HepG2 (cell line): ENCODE data around the gene GPR32. TPM values are rescaled to one million over a fixed set of nuclear protein-coding genes. Genes with fewer than 3 reads are reported as not detected.

ENCODE experiments used
- BORCS8-MEF2B ChIP-seq: sonication (generic); formaldehyde crosslinking; IDR thresholded peaks from 2 replicates; pipeline ENCODE4 v1.8.0; 2022; ENCODE audit warnings: mild to moderate bottlenecking, missing genetic modification reagents
- FOXO4 ChIP-seq: sonication (generic); formaldehyde crosslinking; conservative IDR thresholded peaks from 2 replicates; pipeline ENCODE4 v1.8.1; 2023; ENCODE audit warnings: missing genetic modification reagents
- GATA4 ChIP-seq: sonication (generic); IDR thresholded peaks from 2 replicates; pipeline ENCODE4 v1.6.1; 2016; ENCODE audit warnings: antibody characterized with exemption, low read depth, borderline replicate concordance
- HMGXB4 ChIP-seq, 2 experiments: sonication (generic) in 1 of 2; formaldehyde crosslinking in 1 of 2; IDR thresholded peaks; 2 replicates each; pipeline versions ENCODE4 v1.4.0 to v1.6.1; 2018 to 2020; ENCODE audit warnings: missing genetic modification reagents in 2 of 2, borderline replicate concordance in 1 of 2, low read depth in 1 of 2, mild to moderate bottlenecking in 1 of 2, missing biosample characterization in 1 of 2
- HNRNPLL ChIP-seq: fragments of 200-400 bp; formaldehyde crosslinking; IDR thresholded peaks from 2 replicates; pipeline ENCODE4 v1.6.1; 2017; ENCODE audit warnings: mild to moderate bottlenecking, low read depth, low read length; ENCODE audit not compliant: poor library complexity, severe bottlenecking
- HOXA5 ChIP-seq: sonication (generic); formaldehyde crosslinking; IDR thresholded peaks from 2 replicates; pipeline ENCODE4 v1.4.0; 2020; ENCODE audit warnings: missing genetic modification reagents
- HOXA9 ChIP-seq: sonication (generic); formaldehyde crosslinking; IDR thresholded peaks from 2 replicates; pipeline ENCODE4 v1.8.1; 2022; ENCODE audit warnings: missing genetic modification reagents, mild to moderate bottlenecking, moderate library complexity, borderline replicate concordance
- NRL ChIP-seq: sonication (generic); formaldehyde crosslinking; IDR thresholded peaks from 2 replicates; pipeline ENCODE4 v1.5.0; 2020; ENCODE audit warnings: missing genetic modification reagents, mild to moderate bottlenecking, moderate library complexity, borderline replicate concordance
- PAF1 ChIP-seq: IDR thresholded peaks from 2 replicates; pipeline ENCODE4 v1.6.1; 2016; ENCODE audit warnings: missing genetic modification reagents, missing compliant biosample characterization
- PAX8 ChIP-seq: sonication (generic); formaldehyde crosslinking; IDR thresholded peaks from 2 replicates; pipeline ENCODE4 v1.8.0; 2022; ENCODE audit warnings: mild to moderate bottlenecking, missing genetic modification reagents, borderline replicate concordance
- POGK ChIP-seq: sonication (generic); formaldehyde crosslinking; conservative IDR thresholded peaks from 2 replicates; pipeline ENCODE4 v1.8.0; 2022; ENCODE audit warnings: mild to moderate bottlenecking, moderate library complexity, missing genetic modification reagents
- POLR2A ChIP-seq, 2 experiments: IDR thresholded peaks; 2 replicates each; pipeline ENCODE4 v1.6.1; 2011; ENCODE audit warnings: low read depth in 2 of 2, low read length in 2 of 2, mild to moderate bottlenecking in 1 of 2, moderate library complexity in 1 of 2; ENCODE audit not compliant: insufficient read depth in 1 of 2
- POLR2G ChIP-seq: fragments of 200-400 bp; formaldehyde crosslinking; IDR thresholded peaks from 2 replicates; pipeline ENCODE4 v1.6.1; 2018; ENCODE audit warnings: mild to moderate bottlenecking, low read depth, low read length, moderate library complexity
- PRMT3 ChIP-seq: sonication (generic); formaldehyde crosslinking; IDR thresholded peaks from 2 replicates; pipeline ENCODE4 v1.8.1; 2022; ENCODE audit warnings: low read depth, mild to moderate bottlenecking, moderate library complexity, missing genetic modification reagents, borderline replicate concordance
- SOX5 ChIP-seq: IDR thresholded peaks from 2 replicates; pipeline ENCODE4 v1.6.1; 2016; ENCODE audit warnings: borderline replicate concordance
- TAF15 ChIP-seq: fragments of 200-400 bp; formaldehyde crosslinking; IDR thresholded peaks from one replicate; pipeline ENCODE4 v1.6.1; 2018; ENCODE audit warnings: mild to moderate bottlenecking, low read depth, low read length; ENCODE audit not compliant: poor library complexity, severe bottlenecking
- XRCC5 ChIP-seq: fragments of 200-400 bp; formaldehyde crosslinking; optimal IDR thresholded peaks from 2 replicates; pipeline ENCODE3; 2017; ENCODE audit warnings: mild to moderate bottlenecking, low read length
- YY1 ChIP-seq: IDR thresholded peaks from 2 replicates; pipeline ENCODE4 v1.6.1; 2011; ENCODE audit warnings: low read length, low read depth, moderate library complexity, mild to moderate bottlenecking; ENCODE audit not compliant: insufficient read depth, insufficient replicate concordance
- ZC3H4 ChIP-seq: sonication (generic); formaldehyde crosslinking; IDR thresholded peaks from 2 replicates; pipeline ENCODE4 v1.4.0; 2020; ENCODE audit warnings: missing genetic modification reagents, borderline replicate concordance
- ZIK1 ChIP-seq: sonication (generic); formaldehyde crosslinking; IDR thresholded peaks from 2 replicates; pipeline ENCODE4 v1.5.0; 2020; ENCODE audit warnings: mild to moderate bottlenecking, low read depth, missing genetic modification reagents, borderline replicate concordance
- polyA plus RNA-seq, 8 experiments: library from polyadenylated mRNA; depleted of rRNA in 3 of 8; stranded (reverse) in 7 of 8; unstranded in 1 of 8; fragments of >200 nt; fragmentation: Illumina TruSeq in 4 of 8; extraction: Trizol in 4 of 8; gene quantifications; 2 replicates each; pipeline versions ENCODE4 v1.2.1 to v1.2.3, GENCODE V29; 2011 to 2016; ENCODE audit warnings: low read depth in 4 of 8, missing spikeins in 1 of 8, mixed read lengths in 1 of 8; ENCODE audit not compliant: insufficient read depth in 1 of 8
- total RNA-seq, 5 experiments: library from RNA; depleted of rRNA; stranded (reverse); fragments of >200 nt; fragmentation: Illumina TruSeq; extraction: Trizol; gene quantifications; 2 replicates each; pipeline ENCODE4 v1.2.3, GENCODE V29; 2016; ENCODE audit warnings: low read depth in 1 of 5
- TF ChIP-seq, protein P1 (sequence below): sonication (generic); formaldehyde crosslinking; IDR thresholded peaks from 2 replicates; pipeline ENCODE4 v1.5.0; 2020; ENCODE audit warnings: missing genetic modification reagents, mild to moderate bottlenecking, borderline replicate concordance

GPR32 gene
- total and polyA plus RNA-seq, 2 of the 13 experiments (the other 11 are each of a cell fraction or from before 2014, with no cell fraction given) = not detected

GRCh38 chr19:50794876-50795663, 24.8 kb downstream of the GPR32 start (continued):
- TF ChIP-seq, protein P1, sequence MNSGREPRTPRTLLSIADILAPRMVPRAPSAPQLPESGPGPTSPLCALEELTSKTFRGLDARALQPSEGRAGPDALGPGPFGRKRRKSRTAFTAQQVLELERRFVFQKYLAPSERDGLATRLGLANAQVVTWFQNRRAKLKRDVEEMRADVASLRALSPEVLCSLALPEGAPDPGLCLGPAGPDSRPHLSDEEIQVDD (CRISPR knock-in tag) = no peak
- TF ChIP-seq ZC3H4 (peak; percentile 33; the same call in 1 of the 2 replicates), SOX5 (CRISPR knock-in tag) (no peak), XRCC5 (peak; percentile 21), HMGXB4 (CRISPR knock-in tag; IDR thresholded peaks at IDR 0.05; ENCODE audit: borderline replicate concordance in 1 of 2, low read depth in 1 of 2) (0 out of 4 replicates have a peak, but pooled peaks of 1 of the 2 experiments have one; percentile 21), PRMT3 (CRISPR knock-in tag) (peak; percentile 34; the same call in 1 of the 2 replicates), FOXO4 (CRISPR knock-in tag) (no peak), BORCS8-MEF2B (peak; percentile 64; the same call in 1 of the 2 replicates), TAF15 (peak; percentile 99), HOXA9 (CRISPR knock-in tag) (no peak), YY1 (peak; percentile 36), POGK (CRISPR knock-in tag) (0 out of 2 replicates have a peak, but pooled peaks have one; percentile 26), ZIK1 (CRISPR knock-in tag) (no peak), NRL (peak; percentile 69; the same call in 1 of the 2 replicates), HNRNPLL (peak; percentile 45), POLR2G (peak; percentile 85), PAF1 (CRISPR knock-in tag) (peak; percentile 88), POLR2A (IDR thresholded peaks at IDR 0.05; ENCODE audit: insufficient read depth in 1 of 2, low read depth in 2 of 2, low read length in 2 of 2) (peak; percentile 45 to 76; a peak in 3 of 4 replicates), GATA4 (no peak), PAX8 (CRISPR knock-in tag) (no peak), HOXA5 (CRISPR knock-in tag) (no peak)
